ENCODE measurements around the gene PPP1R15A.

- TF ChIP-seq CTCF (IDR thresholded peaks at IDR 0.05; ENCODE audit: poor library complexity, severe bottlenecking), result no peak
- no peak for TF ChIP-seq RAD21 (conservative IDR thresholded peaks at IDR 0.05)
- no peak for TF ChIP-seq EZH2 (IDR thresholded peaks at IDR 0.05; ENCODE audit: borderline replicate concordance, insufficient read depth, low read length, poor library complexity, severe bottlenecking)
- no peak for TF ChIP-seq POLR2AphosphoS5 (IDR thresholded peaks at IDR 0.05)
- TF ChIP-seq TAF1 (IDR thresholded peaks at IDR 0.05; ENCODE audit: low read depth), result no peak
Observed at GRCh38 chr19:48918071-48918470, 45.9 kb downstream of the PPP1R15A start.

All from neural cell (in vitro differentiated cells).